NCI-H446 (cell line): ENCODE measurements around the gene ARHGAP36.

Experiments
- DNase-seq, 2 experiments: peaks; one replicate each; lab custom pipeline; 2025; lab: John Stamatoyannopoulos, UW

The ARHGAP36 gene

GRCh38 chrX:131072871-131073571 lies 14.9 kb downstream of the ARHGAP36 start:
- no peak for DNase-seq

- no peak for DNase-seq
Observed at GRCh38 chrX:131073607-131074006, 15.5 kb downstream of the ARHGAP36 start.

GRCh38 chrX:131081772-131082740 lies 23.9 kb downstream of the ARHGAP36 start:
- no peak for DNase-seq

- no peak for DNase-seq
Observed at GRCh38 chrX:131083510-131084142, 25.5 kb downstream of the ARHGAP36 start.

- no peak for DNase-seq
Observed at GRCh38 chrX:131084145-131084544, 26.0 kb downstream of the ARHGAP36 start.

- DNase-seq: no peak
Observed at GRCh38 chrX:131136776-131137175, 78.6 kb downstream of the ARHGAP36 start.

GRCh38 chrX:131139072-131139471 lies 80.9 kb downstream of the ARHGAP36 start:
- DNase-seq: no peak
